HG02970 (cell line): ENCODE measurements around the gene TP53BP2.

Experiments used
- ATAC-seq: cut with Tn5 transposase; IDR thresholded peaks from one replicate; pipeline ENCODE4 v1.9.1; 2021; ENCODE audit warnings: mild to moderate bottlenecking, moderate library complexity, moderate number of reproducible peaks; ENCODE audit not compliant: unreplicated experiment, low FRiP score

Gene TP53BP2

DNA sequence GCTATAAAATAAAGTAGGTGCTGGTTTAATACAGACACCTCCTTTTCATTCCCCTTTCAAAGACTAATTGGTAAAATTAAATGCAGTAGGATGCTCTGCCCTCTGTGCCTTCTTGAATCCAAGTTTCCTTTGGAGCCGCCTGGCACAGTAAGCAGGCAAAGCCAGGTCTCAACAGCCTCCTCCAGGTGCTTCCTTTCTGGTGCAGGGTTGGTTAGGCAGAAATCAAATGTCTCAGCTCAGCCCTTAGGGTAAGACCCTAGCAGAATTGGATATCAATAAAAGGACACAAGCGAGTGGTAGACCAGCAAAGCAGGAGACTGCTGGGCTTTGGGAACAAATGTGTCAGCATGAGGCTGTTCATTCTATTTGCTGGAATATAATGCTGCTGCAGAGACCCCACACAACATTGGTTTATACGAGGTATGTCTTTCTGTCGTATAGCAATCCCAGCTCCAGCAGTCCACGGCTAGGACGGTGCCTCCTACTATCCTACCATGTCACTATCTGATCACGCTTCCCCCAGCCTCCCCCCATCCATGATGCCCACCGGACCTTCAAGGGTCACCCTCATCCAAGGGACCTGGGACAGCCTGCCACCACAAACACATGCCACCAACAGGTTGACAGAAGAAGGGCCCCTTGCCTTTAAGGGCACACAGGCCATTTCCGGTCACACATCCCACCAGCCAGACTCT lies 75.0 kb downstream of the TP53BP2 start:
- ATAC-seq, result no peak

- ATAC-seq, result no peak
Observed at GRCh38 chr1:223765719-223766340, 79.9 kb downstream of the TP53BP2 start.

DNA sequence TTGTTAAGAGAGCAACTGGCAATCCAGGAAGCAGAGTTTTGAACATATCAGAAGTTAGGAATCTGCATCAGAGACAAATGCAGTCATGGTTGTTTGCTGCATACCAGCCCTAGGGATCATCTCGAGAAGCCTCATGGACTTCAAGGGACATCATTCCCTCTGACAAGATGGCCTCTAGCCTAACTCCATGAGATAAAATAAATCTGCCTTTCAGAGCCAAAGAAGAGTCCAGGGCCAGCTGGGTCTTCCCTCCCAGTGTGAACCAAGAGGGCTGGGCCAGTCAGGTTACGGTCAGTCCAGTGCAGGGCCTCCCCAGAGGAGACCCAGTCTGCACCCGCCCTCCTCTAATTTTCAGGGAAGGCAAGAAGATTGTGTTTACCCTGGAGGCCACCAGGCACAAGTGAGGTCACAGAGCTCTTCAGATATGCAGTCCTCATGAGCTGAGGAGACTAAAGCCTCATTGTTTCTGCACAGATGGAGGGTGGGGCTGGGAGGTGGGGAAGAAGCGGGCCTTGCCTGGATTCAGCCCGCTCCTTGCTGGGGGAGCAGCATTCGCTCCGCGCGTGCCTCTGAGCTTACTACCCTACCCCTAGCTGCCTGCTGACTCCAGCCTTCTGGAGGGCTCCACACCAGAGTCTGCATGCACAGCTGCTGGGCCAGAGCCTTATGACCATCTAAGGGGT lies 80.6 kb downstream of the TP53BP2 start:
- no peak for ATAC-seq

DNA sequence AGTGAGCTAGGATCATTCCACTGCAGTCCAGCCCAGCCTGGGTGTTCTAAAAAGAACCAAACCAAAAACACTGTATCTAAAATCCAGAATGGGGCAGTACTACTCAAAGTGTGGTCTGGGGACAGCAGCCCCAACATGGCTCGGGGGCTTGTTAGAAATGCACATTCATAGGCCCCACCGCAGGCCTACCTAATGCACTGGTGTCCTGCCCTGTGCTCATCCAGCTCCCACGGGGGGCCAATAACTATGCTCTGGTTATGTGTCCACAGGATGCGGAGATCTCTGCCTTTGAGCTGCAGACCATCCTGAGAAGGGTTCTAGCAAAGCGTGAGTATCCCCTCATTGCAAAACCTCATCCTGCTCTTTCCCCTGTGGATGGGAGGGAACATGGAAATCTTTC lies 81.9 kb downstream of the TP53BP2 start:
- ATAC-seq, result no peak

DNA sequence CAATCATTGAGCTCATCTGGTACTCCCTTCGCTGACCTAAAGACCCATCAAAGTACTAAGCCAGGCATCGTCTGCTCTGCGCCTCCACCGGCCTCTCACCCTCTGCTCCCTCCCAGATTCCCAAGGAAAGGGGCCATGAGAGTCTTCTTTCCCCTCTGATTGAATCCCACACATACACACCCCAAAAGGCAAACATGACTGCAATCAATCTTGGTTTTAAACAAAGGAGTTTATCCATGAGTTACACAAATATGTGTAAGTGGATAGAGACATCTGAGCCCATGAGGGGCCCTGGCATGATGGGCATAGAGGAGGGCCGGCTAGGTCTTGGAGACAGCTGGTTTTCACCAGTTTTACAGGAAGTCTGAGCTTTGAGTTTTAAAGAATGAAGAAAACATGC lies 82.5 kb downstream of the TP53BP2 start:
- no peak for ATAC-seq

GRCh38 chr1:223761411-223761810 lies 84.3 kb downstream of the TP53BP2 start:
- no peak for ATAC-seq

DNA sequence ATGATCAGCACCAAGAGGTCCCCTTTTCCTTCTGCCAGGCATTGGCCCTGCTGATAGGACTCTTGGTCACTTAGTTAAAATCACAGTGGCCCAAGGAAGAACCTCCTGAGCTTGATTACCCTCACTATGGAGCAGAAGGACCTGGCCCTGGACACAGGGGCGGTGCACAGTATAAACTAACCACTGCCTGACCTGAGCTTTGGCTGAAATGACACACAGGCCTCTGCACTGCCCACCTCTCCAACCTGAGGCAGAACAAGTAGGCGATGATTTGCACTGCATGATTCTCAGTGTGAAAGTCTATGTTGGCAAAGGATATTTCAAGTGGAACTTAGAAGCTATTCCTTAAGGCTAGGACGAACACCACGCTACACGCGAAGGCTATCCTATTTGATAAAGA lies 84.9 kb downstream of the TP53BP2 start:
- ATAC-seq, result no peak

- no peak for ATAC-seq
Observed at GRCh38 chr1:223759273-223759672, 86.5 kb downstream of the TP53BP2 start.

GRCh38 chr1:223758734-223759133 lies 87.0 kb downstream of the TP53BP2 start:
- ATAC-seq, result no peak

GRCh38 chr1:223756806-223757700 lies 88.7 kb downstream of the TP53BP2 start:
- ATAC-seq, result no peak

DNA sequence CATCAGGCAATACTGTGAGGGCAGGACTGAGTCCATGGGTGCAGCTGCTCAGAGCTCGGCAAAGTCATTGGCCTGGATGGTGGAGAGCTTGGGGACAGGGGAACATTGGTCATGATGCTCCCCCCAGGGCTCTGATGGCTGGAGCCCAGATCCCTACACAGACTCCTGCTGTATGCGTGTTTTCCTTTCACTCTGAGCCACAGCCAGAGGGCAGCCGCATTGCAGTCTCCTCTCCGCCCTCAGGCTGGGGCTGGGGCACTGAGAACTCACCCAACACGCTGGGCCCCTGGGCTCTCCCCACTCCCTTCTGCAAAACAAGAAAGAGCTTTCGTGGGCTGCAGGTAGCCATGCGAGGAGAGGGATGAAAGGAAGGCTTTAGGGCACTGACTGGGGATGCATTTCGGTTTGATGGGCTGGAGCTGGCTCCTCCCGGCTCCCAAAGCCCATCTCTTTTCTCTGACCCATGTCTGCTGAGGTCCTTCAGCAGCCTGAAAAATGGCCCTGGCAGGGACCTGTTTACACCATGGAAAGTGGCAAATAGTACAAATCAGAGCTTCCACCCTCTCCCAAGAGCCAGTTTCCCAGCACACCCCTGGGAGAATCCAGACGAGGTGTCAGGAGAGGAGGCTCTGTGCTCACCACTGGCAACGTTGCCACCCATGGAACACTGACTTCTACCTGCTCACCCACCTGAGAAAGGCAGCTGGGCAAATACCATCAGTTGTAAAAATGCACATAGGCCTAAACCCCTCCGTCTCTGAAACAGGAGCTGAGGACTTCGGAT lies 89.6 kb downstream of the TP53BP2 start:
- ATAC-seq, result no peak

GRCh38 chr1:223755432-223755792 lies 90.3 kb downstream of the TP53BP2 start:
- ATAC-seq, result no peak

DNA sequence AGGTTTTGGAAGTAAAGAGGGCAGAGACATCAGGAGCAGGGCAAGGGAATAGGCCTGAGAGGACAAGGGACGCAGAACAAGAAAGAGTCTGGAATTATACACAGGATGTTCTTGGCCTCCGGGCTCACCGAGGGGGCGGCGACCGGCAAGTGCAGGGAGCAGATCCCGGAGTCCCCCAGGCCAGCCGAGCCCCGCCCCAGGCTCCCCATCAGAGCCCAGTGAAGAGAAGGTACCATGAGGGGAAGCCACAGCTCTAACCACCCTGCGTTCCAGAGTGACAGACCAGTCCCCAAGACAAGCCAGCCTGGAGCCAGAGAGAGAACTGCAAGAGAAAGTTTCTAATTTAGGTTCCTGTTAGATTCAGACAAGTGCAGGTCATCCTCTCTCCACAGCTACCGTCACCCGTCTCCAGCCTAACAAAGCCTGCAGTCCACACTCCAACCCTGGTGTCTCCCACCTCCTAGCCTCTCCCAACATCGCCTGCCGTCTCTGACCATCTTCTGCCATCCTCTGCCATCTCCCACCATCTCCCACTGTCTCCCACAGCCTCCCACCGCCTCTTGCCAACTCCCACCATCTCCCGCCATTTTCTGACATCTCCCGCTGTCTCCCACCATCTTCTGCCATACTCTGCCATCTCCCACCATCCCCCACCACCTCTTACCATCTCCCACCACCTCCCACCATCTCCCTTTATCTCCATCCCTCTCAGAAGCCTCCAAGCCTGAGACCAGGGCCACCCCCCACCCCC lies 90.9 kb downstream of the TP53BP2 start:
- no peak for ATAC-seq

GRCh38 chr1:223752721-223753515 lies 92.8 kb downstream of the TP53BP2 start:
- ATAC-seq, result no peak

GRCh38 chr1:223751696-223752095 lies 94.1 kb downstream of the TP53BP2 start:
- ATAC-seq, result no peak

DNA sequence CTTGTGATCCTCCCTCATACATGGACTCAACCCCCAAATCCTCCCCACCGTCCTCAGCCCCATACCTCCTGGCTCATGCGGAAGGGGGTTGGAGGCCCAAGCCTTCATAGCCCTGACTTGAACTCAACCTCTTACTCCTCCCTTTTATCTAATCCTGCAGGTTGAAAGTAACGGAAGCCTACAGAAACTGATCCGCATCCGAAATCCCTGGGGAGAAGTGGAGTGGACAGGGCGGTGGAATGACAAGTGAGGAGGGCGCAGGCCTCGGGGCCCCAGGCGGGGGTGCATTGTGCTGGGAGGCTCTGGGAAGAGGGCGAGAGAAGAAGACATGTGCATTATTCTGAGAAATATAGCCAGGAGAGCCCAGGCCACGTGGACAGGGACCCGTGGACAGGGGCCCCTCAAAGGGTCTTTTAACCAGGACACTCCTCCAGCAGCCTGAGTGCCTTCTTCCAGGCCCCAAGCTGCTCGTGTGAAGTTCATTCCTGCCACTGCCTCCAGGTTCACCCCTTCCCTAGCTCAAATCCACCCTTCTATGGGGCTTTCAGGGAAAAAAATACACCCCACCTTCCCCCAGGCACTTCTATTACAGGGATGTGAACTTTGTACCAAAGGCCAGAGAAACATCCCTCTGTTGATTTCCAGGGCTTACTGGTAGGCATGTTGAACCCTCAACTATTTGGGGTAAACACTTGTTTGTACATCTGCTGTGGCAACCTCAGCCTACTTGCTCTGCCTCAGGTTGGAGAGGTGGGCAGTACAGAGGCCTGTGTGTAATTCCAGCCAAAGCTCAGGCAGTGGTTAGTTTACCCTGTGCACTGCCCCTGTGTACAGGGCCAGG lies 94.8 kb downstream of the TP53BP2 start:
- no peak for ATAC-seq

- no peak for ATAC-seq
Observed at GRCh38 chr1:223748773-223749733, 96.7 kb downstream of the TP53BP2 start.
